GM03348 (cell line): ENCODE data around the gene ZNF681.
"Not testable (repeated sequence)": the region's sequence is repeated elsewhere in the genome, so short reads cannot be mapped to it uniquely, and the experiment has no call there.

Source experiments
- DNase-seq: peaks from one replicate; pipeline ENCODE4 v3.0.0; 2012; ENCODE audit warnings: low spot score

ZNF681 gene

GRCh38 chr19:23692937-23693336 is 65.8 kb downstream of the ZNF681 start:
- DNase-seq, result not testable (repeated sequence)
